Activated CD4-positive, alpha-beta T cell treated with anti-CD3 and anti-CD28 coated beads for 1 hour (primary cell): ENCODE results near the gene COL4A1.

Experiments
- DNase-seq: peaks from one replicate; pipeline ENCODE4 v3.0.0-alpha.2; 2020

The COL4A1 gene

GRCh38 chr13:110099922-110100321, 207.0 kb downstream of the COL4A1 start:
- no peak for DNase-seq
